ENCODE measurements around the gene IL31RA.

- TF ChIP-seq, protein P1, sequence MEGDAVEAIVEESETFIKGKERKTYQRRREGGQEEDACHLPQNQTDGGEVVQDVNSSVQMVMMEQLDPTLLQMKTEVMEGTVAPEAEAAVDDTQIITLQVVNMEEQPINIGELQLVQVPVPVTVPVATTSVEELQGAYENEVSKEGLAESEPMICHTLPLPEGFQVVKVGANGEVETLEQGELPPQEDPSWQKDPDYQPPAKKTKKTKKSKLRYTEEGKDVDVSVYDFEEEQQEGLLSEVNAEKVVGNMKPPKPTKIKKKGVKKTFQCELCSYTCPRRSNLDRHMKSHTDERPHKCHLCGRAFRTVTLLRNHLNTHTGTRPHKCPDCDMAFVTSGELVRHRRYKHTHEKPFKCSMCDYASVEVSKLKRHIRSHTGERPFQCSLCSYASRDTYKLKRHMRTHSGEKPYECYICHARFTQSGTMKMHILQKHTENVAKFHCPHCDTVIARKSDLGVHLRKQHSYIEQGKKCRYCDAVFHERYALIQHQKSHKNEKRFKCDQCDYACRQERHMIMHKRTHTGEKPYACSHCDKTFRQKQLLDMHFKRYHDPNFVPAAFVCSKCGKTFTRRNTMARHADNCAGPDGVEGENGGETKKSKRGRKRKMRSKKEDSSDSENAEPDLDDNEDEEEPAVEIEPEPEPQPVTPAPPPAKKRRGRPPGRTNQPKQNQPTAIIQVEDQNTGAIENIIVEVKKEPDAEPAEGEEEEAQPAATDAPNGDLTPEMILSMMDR (conservative IDR thresholded peaks at IDR 0.05; ENCODE audit: low read length), result no peak
- TF ChIP-seq EZH2phosphoT487 (IDR thresholded peaks at IDR 0.05; ENCODE audit: borderline replicate concordance), result no peak
These were observed 64.6 kb downstream of the IL31RA start for GRCh38 chr5:55915783-55916182.
